GM12891 (cell line): Measurements from ENCODE around the gene TENM4.

ENCODE experiments used
- DNase-seq: peaks from one replicate; pipeline ENCODE4 v3.0.0; 2011; ENCODE audit warnings: low spot score; ENCODE audit not compliant: insufficient read length
- FAIRE-seq: peaks from 2 replicates; lab custom pipeline; 2011; peaks lifted over from hg19 to GRCh38; lab: Jason Lieb, UNC
- PAX5 ChIP-seq: IDR thresholded peaks from 2 replicates; pipeline ENCODE4 v1.6.1; 2011; ENCODE audit warnings: low read length, moderate library complexity, mild to moderate bottlenecking; ENCODE audit not compliant: insufficient read depth, severe bottlenecking
- POLR2A ChIP-seq: IDR thresholded peaks from 2 replicates; pipeline ENCODE4 v1.6.1; 2011; ENCODE audit warnings: low read depth, low read length, control low read depth
- POLR2AphosphoS5 ChIP-seq: IDR thresholded peaks from 2 replicates; pipeline ENCODE4 v1.6.1; 2011; ENCODE audit warnings: low read depth, low read length, control low read depth
- POU2F2 ChIP-seq: IDR thresholded peaks from 2 replicates; pipeline ENCODE4 v1.6.1; 2011; ENCODE audit warnings: low read depth, mild to moderate bottlenecking, control low read depth, low read length, moderate library complexity
- SPI1 ChIP-seq: IDR thresholded peaks from 2 replicates; pipeline ENCODE4 v1.6.1; 2011; ENCODE audit warnings: low read depth, low read length, control low read depth
- TAF1 ChIP-seq: IDR thresholded peaks from 2 replicates; pipeline ENCODE4 v1.6.1; 2011; ENCODE audit warnings: low read depth, low read length, control low read depth

The TENM4 gene

GRCh38 chr11:79071190-79071589 lies 369.6 kb downstream of the TENM4 start:
- FAIRE-seq (no peak), DNase-seq (no peak)
- TF ChIP-seq TAF1 (no peak), SPI1 (no peak), POLR2A (no peak), PAX5 (no peak), POLR2AphosphoS5 (no peak), POU2F2 (no peak)

GRCh38 chr11:79070518-79070917 lies 370.3 kb downstream of the TENM4 start:
- DNase-seq (no peak), FAIRE-seq (no peak)
- TF ChIP-seq POLR2A: no peak
- TF ChIP-seq TAF1: no peak
- no peak for TF ChIP-seq PAX5
- TF ChIP-seq POLR2AphosphoS5: no peak
- no peak for TF ChIP-seq POU2F2
- TF ChIP-seq SPI1: no peak

- DNase-seq (no peak), FAIRE-seq (no peak)
Observed at GRCh38 chr11:79069504-79069903, 371.3 kb downstream of the TENM4 start.

GRCh38 chr11:79068356-79068755 lies 372.5 kb downstream of the TENM4 start:
- no peak for TF ChIP-seq POLR2AphosphoS5
- TF ChIP-seq SPI1: no peak
- TF ChIP-seq PAX5: no peak
- TF ChIP-seq TAF1: no peak
- TF ChIP-seq POU2F2: no peak
- no peak for TF ChIP-seq POLR2A
- DNase-seq (no peak), FAIRE-seq (no peak)

More at GRCh38 chr11:79069504-79069903, 371.3 kb downstream of the TENM4 start:
- no peak for TF ChIP-seq SPI1
- TF ChIP-seq PAX5: no peak
- no peak for TF ChIP-seq POLR2A
- no peak for TF ChIP-seq POU2F2
- TF ChIP-seq TAF1: no peak
- TF ChIP-seq POLR2AphosphoS5: no peak

- DNase-seq (no peak), FAIRE-seq (no peak)
- TF ChIP-seq PAX5: no peak
- no peak for TF ChIP-seq POLR2A
- TF ChIP-seq SPI1: no peak
- no peak for TF ChIP-seq POU2F2
- TF ChIP-seq POLR2AphosphoS5: no peak
- TF ChIP-seq TAF1: no peak
Observed at GRCh38 chr11:79067352-79067679, 373.5 kb downstream of the TENM4 start.

- TF ChIP-seq POLR2AphosphoS5 (no peak), TAF1 (no peak), POU2F2 (no peak), PAX5 (no peak), SPI1 (no peak), POLR2A (no peak)
- DNase-seq (no peak), FAIRE-seq (no peak)
Observed at GRCh38 chr11:79066456-79067351, 374.1 kb downstream of the TENM4 start.

GRCh38 chr11:79062814-79063762 lies 377.7 kb downstream of the TENM4 start:
- FAIRE-seq (no peak), DNase-seq (no peak)
- TF ChIP-seq POLR2AphosphoS5 (no peak), PAX5 (no peak), POLR2A (no peak), SPI1 (no peak), TAF1 (no peak), POU2F2 (no peak)

- DNase-seq (no peak), FAIRE-seq (no peak)
- TF ChIP-seq POU2F2: no peak
- no peak for TF ChIP-seq POLR2A
- no peak for TF ChIP-seq SPI1
- TF ChIP-seq PAX5: no peak
- no peak for TF ChIP-seq POLR2AphosphoS5
- TF ChIP-seq TAF1: no peak
Observed at GRCh38 chr11:79060081-79060953, 380.5 kb downstream of the TENM4 start.
